Smooth muscle cell (in vitro differentiated cells): Measurements from ENCODE around the gene SLC38A10. TPM values are rescaled to one million over a fixed set of nuclear protein-coding genes. Genes with fewer than 3 reads are reported as not detected.

Source experiments
- DNase-seq: peaks from one replicate; lab custom pipeline; 2025; ENCODE audit not compliant: unreplicated experiment; lab: John Stamatoyannopoulos, UW
- H2AFZ ChIP-seq: fragments of 200-600 bp; sonication (generic); 2 replicates; pipeline ENCODE4 v1.6.0; 2016; ENCODE audit warnings: antibody characterized with exemption, low read depth, mild to moderate bottlenecking
- H3F3A ChIP-seq: fragments of 200-600 bp; sonication (generic); 2 replicates; pipeline ENCODE4 v1.6.0; 2017; ENCODE audit warnings: antibody characterized with exemption, low read depth
- H3K27ac ChIP-seq: fragments of 200-600 bp; sonication (generic); 2 replicates; pipeline ENCODE4 v1.5.1; 2016; ENCODE audit warnings: low read depth, mild to moderate bottlenecking
- H3K27me3 ChIP-seq: fragments of 200-600 bp; sonication (generic); 2 replicates; pipeline ENCODE4 v1.6.1; 2016; ENCODE audit warnings: low read depth, mild to moderate bottlenecking
- H3K36me3 ChIP-seq: fragments of 200-600 bp; sonication (generic); 2 replicates; pipeline ENCODE4 v1.5.1; 2016; ENCODE audit warnings: low read depth
- H3K4me1 ChIP-seq: fragments of 200-600 bp; sonication (generic); 2 replicates; pipeline ENCODE4 v1.5.1; 2016; ENCODE audit warnings: low read depth
- H3K4me2 ChIP-seq: fragments of 200-600 bp; sonication (generic); 2 replicates; pipeline ENCODE4 v1.6.0; 2016; ENCODE audit warnings: mild to moderate bottlenecking
- H3K4me3 ChIP-seq: fragments of 200-600 bp; sonication (generic); 2 replicates; pipeline ENCODE4 v1.5.1; 2016; ENCODE audit warnings: mild to moderate bottlenecking
- H3K79me2 ChIP-seq: fragments of 200-600 bp; sonication (generic); 2 replicates; pipeline ENCODE4 v1.6.0; 2016; ENCODE audit warnings: low read depth, mild to moderate bottlenecking
- H3K9ac ChIP-seq: fragments of 200-600 bp; sonication (generic); 2 replicates; pipeline ENCODE4 v1.6.0; 2016; ENCODE audit warnings: low read depth
- H3K9me3 ChIP-seq: fragments of 200-600 bp; sonication (generic); replicated peaks from 2 replicates; pipeline ENCODE4 v1.5.1; 2016; ENCODE audit warnings: low read depth
- H4K20me1 ChIP-seq: fragments of 200-600 bp; sonication (generic); 2 replicates; pipeline ENCODE4 v1.6.0; 2016; ENCODE audit warnings: low read depth
- WGBS: methylation state at CpG from one replicate; pipeline ENCODE4 v1.1.7; 2016; ENCODE audit warnings: low lambda C conversion rate; 5-methylcytosine and 5-hydroxymethylcytosine counted together
- polyA plus RNA-seq: library from polyadenylated mRNA; unstranded; fragments of >200 nt; fragmentation: Nextera tagmentation; extraction: Ambion mirVana; gene quantifications from 2 replicates; pipeline ENCODE4 v1.2.1, GENCODE V29; 2016
- total RNA-seq: library from RNA; depleted of rRNA; stranded (reverse); fragments of >200 nt; gene quantifications from 2 replicates; pipeline ENCODE4 v1.2.3, GENCODE V29; 2014
- TF ChIP-seq, protein P1 (sequence below): fragments of 200-600 bp; sonication (generic); IDR thresholded peaks from 2 replicates; pipeline ENCODE4 v1.5.1; 2017; ENCODE audit warnings: borderline replicate concordance, mild to moderate bottlenecking, antibody characterized with exemption; ENCODE audit not compliant: insufficient read depth, poor library complexity, severe bottlenecking

The SLC38A10 gene
- total and polyA plus RNA-seq, 2 experiments from 2014 or later, result 61.6 to 97.1 TPM

DNA sequence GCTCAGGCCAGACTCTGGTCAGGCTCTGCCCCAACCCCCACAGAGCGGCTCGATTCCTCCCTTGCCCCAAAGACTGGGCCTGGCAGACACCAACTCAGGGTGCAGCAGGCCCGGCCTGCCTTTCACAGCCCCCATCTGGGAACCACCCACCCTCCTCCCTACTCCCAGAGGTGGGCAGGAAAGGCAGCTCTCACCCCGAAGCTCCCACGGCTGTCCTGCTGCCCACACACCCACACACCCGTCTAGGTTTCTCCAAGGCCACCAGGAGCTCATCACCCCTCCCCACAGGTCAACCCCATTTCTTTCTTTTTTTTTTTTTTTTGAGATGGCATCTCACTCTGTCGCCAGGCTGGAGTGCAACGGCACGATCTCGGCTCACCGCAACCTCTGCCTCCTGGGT, 76.1 kb downstream of the SLC38A10 start:
- TF ChIP-seq, protein P1, sequence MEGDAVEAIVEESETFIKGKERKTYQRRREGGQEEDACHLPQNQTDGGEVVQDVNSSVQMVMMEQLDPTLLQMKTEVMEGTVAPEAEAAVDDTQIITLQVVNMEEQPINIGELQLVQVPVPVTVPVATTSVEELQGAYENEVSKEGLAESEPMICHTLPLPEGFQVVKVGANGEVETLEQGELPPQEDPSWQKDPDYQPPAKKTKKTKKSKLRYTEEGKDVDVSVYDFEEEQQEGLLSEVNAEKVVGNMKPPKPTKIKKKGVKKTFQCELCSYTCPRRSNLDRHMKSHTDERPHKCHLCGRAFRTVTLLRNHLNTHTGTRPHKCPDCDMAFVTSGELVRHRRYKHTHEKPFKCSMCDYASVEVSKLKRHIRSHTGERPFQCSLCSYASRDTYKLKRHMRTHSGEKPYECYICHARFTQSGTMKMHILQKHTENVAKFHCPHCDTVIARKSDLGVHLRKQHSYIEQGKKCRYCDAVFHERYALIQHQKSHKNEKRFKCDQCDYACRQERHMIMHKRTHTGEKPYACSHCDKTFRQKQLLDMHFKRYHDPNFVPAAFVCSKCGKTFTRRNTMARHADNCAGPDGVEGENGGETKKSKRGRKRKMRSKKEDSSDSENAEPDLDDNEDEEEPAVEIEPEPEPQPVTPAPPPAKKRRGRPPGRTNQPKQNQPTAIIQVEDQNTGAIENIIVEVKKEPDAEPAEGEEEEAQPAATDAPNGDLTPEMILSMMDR, result no peak
- Histone ChIP-seq H3K4me3 (no peak overlapping the region), H3K9me3 (no peaks in the 10 kb centered on the region), H3F3A (no peaks in the 10 kb centered on the region), H3K79me2 (peaks cover 7% of the 10 kb centered on the region), H3K4me1 (peaks cover 17% of the 10 kb centered on the region), H4K20me1 (no peaks in the 10 kb centered on the region), H2AFZ (no peak overlapping the region), H3K27me3 (no peaks in the 10 kb centered on the region), H3K4me2 (no peak overlapping the region), H3K9ac (no peak overlapping the region), H3K27ac (no peak overlapping the region), H3K36me3 (no peaks in the 10 kb centered on the region)
- no peak for DNase-seq
- 96% methylated on average over 11 of the region's 11 CpGs for WGBS

DNA sequence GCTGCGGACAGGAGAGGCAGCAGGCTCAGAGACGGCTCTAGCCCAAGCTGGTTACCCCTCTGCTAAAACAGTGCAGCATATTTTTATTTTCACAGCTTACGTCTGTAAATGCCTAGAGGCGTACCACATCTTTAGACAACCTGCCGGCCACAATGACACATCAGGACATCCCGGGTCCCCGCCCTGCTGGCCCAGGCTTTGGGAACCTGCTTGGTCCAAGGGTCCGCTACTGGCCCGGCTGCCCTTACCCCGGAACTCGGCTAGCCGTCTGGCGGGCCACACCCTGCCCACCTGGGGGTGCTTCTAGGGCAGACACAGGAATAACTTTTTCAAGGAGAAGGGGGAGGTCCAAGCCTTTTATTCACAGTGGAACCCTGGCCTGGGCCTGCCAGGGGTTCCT, 76.6 kb downstream of the SLC38A10 start:
- H3K9ac ChIP-seq, result no peak overlapping the region
- 92% methylated on average over 13 of the region's 13 CpGs for WGBS
- TF ChIP-seq, protein P1, result no peak

DNA sequence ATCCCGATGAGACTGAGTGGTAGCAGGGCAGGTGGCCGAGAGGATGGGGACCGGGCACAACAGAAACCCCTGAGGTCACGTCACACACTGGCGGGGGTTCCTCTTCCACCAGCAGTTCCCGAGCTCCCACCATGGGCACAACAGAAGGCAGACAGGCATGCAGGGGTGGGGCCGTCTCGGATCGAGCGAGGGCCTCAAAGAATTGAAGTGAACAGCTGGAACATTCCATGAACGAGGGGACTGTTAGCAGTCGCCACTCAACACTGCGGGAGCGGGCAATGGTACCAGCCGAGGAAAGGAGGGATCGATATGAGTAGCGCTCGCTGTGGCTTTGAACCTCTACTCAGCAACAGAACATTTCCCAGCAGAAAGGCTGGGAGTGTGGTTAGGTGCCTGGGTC, 77.6 kb downstream of the SLC38A10 start:
- no peak overlapping the region for H3K4me3 ChIP-seq
- no peaks in the 10 kb centered on the region for H3F3A ChIP-seq
- H3K36me3 ChIP-seq, result no peaks in the 10 kb centered on the region
- DNase-seq, result no peak
- TF ChIP-seq, protein P1, result no peak
- 94% methylated on average over 18 of the region's 18 CpGs for WGBS
- H3K27me3 ChIP-seq, result no peaks in the 10 kb centered on the region
- no peak overlapping the region for H3K9ac ChIP-seq
- no peaks in the 10 kb centered on the region for H3K9me3 ChIP-seq
- no peak overlapping the region for H2AFZ ChIP-seq
- peaks cover 7% of the 10 kb centered on the region for H3K79me2 ChIP-seq
- H3K27ac ChIP-seq, result no peak overlapping the region
- peaks cover 11% of the 10 kb centered on the region for H3K4me1 ChIP-seq
- no peak overlapping the region for H3K4me2 ChIP-seq
- H4K20me1 ChIP-seq, result no peaks in the 10 kb centered on the region

More for the DNA sequence above, 76.6 kb downstream of the SLC38A10 start:
- no peak overlapping the region for H2AFZ ChIP-seq
- no peaks in the 10 kb centered on the region for H3K9me3 ChIP-seq
- peaks cover 13% of the 10 kb centered on the region for H3K4me1 ChIP-seq
- no peaks in the 10 kb centered on the region for H4K20me1 ChIP-seq
- no peak overlapping the region for H3K4me2 ChIP-seq
- no peak for DNase-seq
- H3K27me3 ChIP-seq, result no peaks in the 10 kb centered on the region
- no peak overlapping the region for H3K4me3 ChIP-seq
- peaks cover 7% of the 10 kb centered on the region for H3K79me2 ChIP-seq
- H3K27ac ChIP-seq, result no peak overlapping the region
- no peaks in the 10 kb centered on the region for H3F3A ChIP-seq
- H3K36me3 ChIP-seq, result no peaks in the 10 kb centered on the region

DNA sequence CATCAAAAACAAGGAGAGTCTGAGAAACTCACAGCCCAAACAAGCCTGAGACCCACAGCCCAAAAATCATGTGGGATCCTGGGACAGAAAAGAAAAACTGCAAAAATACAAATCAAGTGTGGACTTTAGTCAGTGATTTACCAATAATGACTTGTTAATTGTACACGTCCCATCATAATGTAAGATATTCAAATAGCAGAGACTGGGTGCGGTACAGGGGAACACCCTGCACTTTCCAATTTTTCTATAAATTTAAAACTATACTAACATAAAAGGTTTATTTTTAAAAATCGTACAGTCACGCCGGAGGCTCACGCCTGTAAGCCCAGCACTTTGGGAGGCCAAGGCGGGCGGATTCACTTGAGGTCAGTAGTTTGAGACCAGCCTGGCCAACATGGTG, 81.1 kb downstream of the SLC38A10 start:
- WGBS, result 98% methylated on average over 8 of the region's 8 CpGs
- Histone ChIP-seq H3K36me3 (no peaks in the 10 kb centered on the region), H3F3A (no peaks in the 10 kb centered on the region), H3K4me2 (no peak overlapping the region), H3K4me1 (no peaks in the 10 kb centered on the region), H3K9ac (no peak overlapping the region), H4K20me1 (peaks cover 12% of the 10 kb centered on the region), H3K4me3 (no peak overlapping the region), H2AFZ (no peak overlapping the region), H3K27ac (no peak overlapping the region), H3K9me3 (no peaks in the 10 kb centered on the region), H3K79me2 (no peaks in the 10 kb centered on the region), H3K27me3 (no peaks in the 10 kb centered on the region)
- no peak for DNase-seq
- TF ChIP-seq, protein P1, result no peak
